GM12878 (cell line): ENCODE data around the gene SMARCC1. TPM values are rescaled to one million over a fixed set of nuclear protein-coding genes. Genes with fewer than 3 reads are reported as not detected.

ENCODE experiments used
- ATAC-seq: fragments of 200-7000 bp; cut with Tn5 transposase; 3 replicates; pipeline ENCODE4 v1.9.1; 2020; ENCODE audit warnings: mild to moderate bottlenecking, moderate library complexity
- BruUV-seq: library from RNA; stranded (reverse); fragments of 400-500 nt; replicated peaks from 2 replicates; lab custom pipeline; 2021; lab: Mats Ljungman, UMichigan
- CTCF ChIA-PET: fragments of 300-600 bp; sonication (Branson Sonifier 250); formaldehyde crosslinking; extraction: SDS; loops from one replicate; lab custom pipeline; 2021; ENCODE audit warnings: inconsistent platforms; lab: Yijun Ruan, JAX
- POLR2A ChIA-PET: fragments of 350-600 bp; formaldehyde crosslinking; extraction: SDS; loops from one replicate; lab custom pipeline; 2021; ENCODE audit warnings: inconsistent platforms; lab: Charles Lee
- RAD21 ChIA-PET: fragments of 300-600 bp; sonication (Branson Sonifier 250); formaldehyde crosslinking; loops from one replicate; lab custom pipeline; 2023; ENCODE audit warnings: antibody characterized with exemption; ENCODE audit not compliant: unreplicated experiment; lab: Charles Lee
- SMC1A ChIA-PET: fragments of 300-600 bp; sonication (Branson Sonifier 250); formaldehyde crosslinking; loops from one replicate; lab custom pipeline; 2023; ENCODE audit not compliant: unreplicated experiment, uncharacterized antibody; lab: Charles Lee
- DNase-seq: peaks from one replicate; pipeline ENCODE4 v3.0.0-alpha.2; 2011; ENCODE audit warnings: low read depth, low spot score
- FAIRE-seq: peaks from 3 replicates; lab custom pipeline; 2011; peaks lifted over from hg19 to GRCh38; lab: Jason Lieb, UNC
- H2AFZ ChIP-seq: 2 replicates; pipeline ENCODE4 v1.6.0; 2011; ENCODE audit warnings: low read depth, low read length, control low read depth; ENCODE audit not compliant: control insufficient read depth
- H3K27ac ChIP-seq: 2 replicates; pipeline ENCODE4 v1.5.1; 2011; ENCODE audit warnings: control low read depth; ENCODE audit not compliant: control insufficient read depth, insufficient read depth
- H3K27me3 ChIP-seq, 2 experiments: replicated peaks in 1 of 2; 2 replicates each; pipeline versions ENCODE4 v1.6.0 to v1.6.1; 2011; ENCODE audit warnings: low read length in 1 of 2; ENCODE audit not compliant: control insufficient read depth in 2 of 2, insufficient read depth in 2 of 2
- H3K36me3 ChIP-seq, 2 experiments: 2 replicates each; pipeline ENCODE4 v1.5.1; 2011; ENCODE audit warnings: low read length in 1 of 2; ENCODE audit not compliant: control insufficient read depth in 2 of 2, insufficient read depth in 2 of 2
- H3K4me1 ChIP-seq: 2 replicates; pipeline ENCODE4 v1.6.1; 2011; ENCODE audit warnings: mild to moderate bottlenecking, low read length, moderate library complexity, mixed read lengths; ENCODE audit not compliant: control insufficient read depth, insufficient read depth
- H3K4me2 ChIP-seq: 2 replicates; pipeline ENCODE4 v1.6.0; 2011; ENCODE audit warnings: control low read depth; ENCODE audit not compliant: control insufficient read depth, insufficient read depth
- H3K4me3 ChIP-seq: fragments of 200-600 bp; sonication (generic); 2 replicates; pipeline ENCODE4 v1.5.1; 2016
- H3K79me2 ChIP-seq: 2 replicates; pipeline ENCODE4 v1.6.0; 2011; ENCODE audit warnings: low read length; ENCODE audit not compliant: control insufficient read depth, insufficient read depth
- H3K9ac ChIP-seq: 2 replicates; pipeline ENCODE4 v1.8.0; 2011; ENCODE audit warnings: low read length, control low read depth, mixed read lengths; ENCODE audit not compliant: control insufficient read depth, insufficient read depth
- H3K9me3 ChIP-seq: replicated peaks from 3 replicates; pipeline ENCODE4 v1.5.1; 2011; ENCODE audit warnings: mild to moderate bottlenecking, low read length; ENCODE audit not compliant: control insufficient read depth, insufficient read depth
- H4K20me1 ChIP-seq: 2 replicates; pipeline ENCODE4 v1.6.0; 2011; ENCODE audit not compliant: control insufficient read depth, insufficient read depth
- BACH1 ChIP-seq: fragments of 450-650 bp; IDR thresholded peaks from 2 replicates; pipeline ENCODE4 v1.6.1; 2017; ENCODE audit warnings: mild to moderate bottlenecking, borderline replicate concordance
- CREM ChIP-seq: IDR thresholded peaks from 2 replicates; pipeline ENCODE4 v1.6.1; 2014; ENCODE audit warnings: antibody characterized with exemption, low read depth
- CTCF ChIP-seq, 3 experiments: IDR thresholded peaks in 2 of 3; conservative IDR thresholded peaks in 1 of 3; 2 replicates each; pipeline ENCODE4 v1.5.1; 2011; ENCODE audit warnings: low read depth in 3 of 3, low read length in 3 of 3, mild to moderate bottlenecking in 3 of 3, control low read depth in 2 of 3, moderate library complexity in 2 of 3, inconsistent platforms in 1 of 3, mixed read lengths in 1 of 3; ENCODE audit not compliant: control insufficient read depth in 2 of 3, insufficient read depth in 1 of 3; ENCODE audit errors: extremely low read depth in 1 of 3
- E2F4 ChIP-seq: IDR thresholded peaks from 2 replicates; pipeline ENCODE4 v1.6.1; 2012; ENCODE audit warnings: low read depth, low read length, improper control_type of control experiment
- EGR1 ChIP-seq, 2 experiments: IDR thresholded peaks; 1 replicate in 1 of 2; 2 replicates in 1 of 2; pipeline ENCODE4 v1.6.1; 2011 to 2012; ENCODE audit warnings: low read depth in 2 of 2, low read length in 2 of 2, borderline replicate concordance in 1 of 2, mild to moderate bottlenecking in 1 of 2, moderate library complexity in 1 of 2
- MEF2B ChIP-seq: fragments of 450-650 bp; IDR thresholded peaks from 2 replicates; pipeline ENCODE4 v1.6.1; 2018; ENCODE audit warnings: mild to moderate bottlenecking, moderate library complexity; ENCODE audit not compliant: partially characterized antibody, poor library complexity, severe bottlenecking
- MXI1 ChIP-seq: fragments of 150-350 bp; IDR thresholded peaks from 2 replicates; pipeline ENCODE4 v1.6.1; 2011; ENCODE audit warnings: low read depth, mild to moderate bottlenecking, inconsistent platforms, low read length, improper control_type of control experiment
- RBBP5 ChIP-seq: fragments of 200-600 bp; sonication (generic); conservative IDR thresholded peaks from 2 replicates; pipeline ENCODE4 v1.6.1; 2016
- SIX5 ChIP-seq: IDR thresholded peaks from 2 replicates; pipeline ENCODE4 v1.6.1; 2011; ENCODE audit warnings: mild to moderate bottlenecking, low read depth, low read length, moderate library complexity; ENCODE audit not compliant: severe bottlenecking
- SMAD1 ChIP-seq: fragments of 450-650 bp; IDR thresholded peaks from 2 replicates; pipeline ENCODE4 v1.6.1; 2018; ENCODE audit warnings: mild to moderate bottlenecking, low read depth; ENCODE audit not compliant: partially characterized antibody
- SRF ChIP-seq, 2 experiments: IDR thresholded peaks; 2 replicates each; pipeline ENCODE4 v1.6.1; 2011; ENCODE audit warnings: low read depth in 2 of 2, low read length in 2 of 2, mild to moderate bottlenecking in 1 of 2, moderate library complexity in 1 of 2
- SUZ12 ChIP-seq: fragments of 200-600 bp; sonication (generic); IDR thresholded peaks from one replicate; pipeline ENCODE4 v1.6.1; 2018; ENCODE audit warnings: antibody characterized with exemption, mild to moderate bottlenecking; ENCODE audit not compliant: unreplicated experiment
- ZSCAN29 ChIP-seq: fragments of 450-650 bp; IDR thresholded peaks from 2 replicates; pipeline ENCODE4 v1.6.1; 2017; ENCODE audit warnings: mild to moderate bottlenecking, moderate library complexity
- ZZZ3 ChIP-seq: IDR thresholded peaks from 2 replicates; pipeline ENCODE4 v1.6.1; 2011; ENCODE audit warnings: low read depth; ENCODE audit not compliant: control insufficient read depth, insufficient read length
- WGBS: methylation state at CpG from one replicate; pipeline ENCODE4 v1.1.6; 2016; ENCODE audit warnings: low lambda C conversion rate; ENCODE audit not compliant: insufficient replicate concordance, insufficient coverage; ENCODE audit errors: missing lambda C conversion rate; 5-methylcytosine and 5-hydroxymethylcytosine counted together
- in situ Hi-C: fragments of 300-500 bp; cut with MboI; formaldehyde crosslinking; loops from 9 replicates; pipeline ENCODE4 v1.14.3; 2018; ENCODE audit warnings: mixed read lengths
- intact Hi-C: fragments of 100-400 bp; cut with micrococcal nuclease; formaldehyde crosslinking; loops from one replicate; pipeline ENCODE4 v1.14.2; 2022; ENCODE audit not compliant: unreplicated experiment
- polyA plus RNA-seq, 11 experiments: library from polyadenylated mRNA; depleted of rRNA in 4 of 11; unstranded in 6 of 11; stranded (reverse) in 5 of 11; fragments of >200 nt; fragmentation: Nextera tagmentation in 4 of 11; fragmentation: Illumina TruSeq in 1 of 11; extraction: Ambion mirVana in 4 of 11; extraction: Trizol in 1 of 11; gene quantifications; 1 replicate in 1 of 11; 2 replicates in 10 of 11; pipeline versions ENCODE4 v1.2.1 to v1.2.3, GENCODE V29; 2011 to 2016; ENCODE audit warnings: inconsistent platforms in 2 of 11, missing spikeins in 2 of 11, low read depth in 1 of 11
- total RNA-seq, 4 experiments: library from RNA; depleted of rRNA in 3 of 4; stranded (reverse); fragments of >200 nt in 3 of 4; fragmentation: Illumina TruSeq in 1 of 4; extraction: Trizol in 1 of 4; gene quantifications; 2 replicates each; pipeline versions ENCODE4 v1.2.1 to v1.2.3, GENCODE V29; 2013 to 2021
- TF ChIP-seq, protein P1 (sequence below): fragments of 150-350 bp; IDR thresholded peaks from 2 replicates; pipeline ENCODE4 v1.6.1; 2014; ENCODE audit warnings: mild to moderate bottlenecking, low read depth, low read length
- TF ChIP-seq, protein P2 (sequence below): fragments of 450-650 bp; IDR thresholded peaks from 2 replicates; pipeline ENCODE4 v1.6.1; 2017; ENCODE audit warnings: borderline replicate concordance

SMARCC1 gene
- total and polyA plus RNA-seq, 10 of the 15 experiments (the other 5 are each of a cell fraction or from before 2014, with no cell fraction given), result 26.6 to 147 (median 57.1) TPM

DNA sequence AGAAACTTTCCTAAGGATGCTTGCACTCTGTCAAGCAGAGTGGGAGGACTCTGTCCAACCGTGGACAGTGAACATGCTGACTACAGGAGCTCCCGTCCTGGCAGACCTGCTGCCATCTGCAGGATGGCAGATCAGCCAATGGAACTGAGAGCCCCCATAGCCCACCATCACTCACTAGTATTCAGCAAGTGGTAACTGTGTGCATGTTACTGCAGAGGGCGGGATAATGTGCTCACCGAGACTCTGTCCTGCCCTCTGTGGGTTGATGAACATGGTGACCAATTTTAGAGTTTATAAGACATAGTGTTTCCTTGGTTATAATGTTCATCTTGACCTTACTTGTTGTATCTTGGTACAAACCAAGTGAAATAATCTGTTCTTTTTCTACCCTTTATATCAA lies 214.5 kb downstream of the SMARCC1 start:
- BruUV-seq, result no TSS peak
- H3K9ac ChIP-seq, result no peak overlapping the region
- RAD21 ChIA-PET, result no interaction called here
- TF ChIP-seq ZZZ3, result no peak
- TF ChIP-seq SMAD1, result no peak
- no peak for TF ChIP-seq CREM
- TF ChIP-seq CTCF (IDR thresholded peaks at IDR 0.05 in 2 of 3, conservative IDR thresholded peaks at IDR 0.05 in 1 of 3; ENCODE audit: control insufficient read depth in 2 of 3, extremely low read depth in 1 of 3, insufficient read depth in 1 of 3, low read depth in 3 of 3, low read length in 3 of 3), result no peak
- no peak for TF ChIP-seq RBBP5
- no peak for TF ChIP-seq EGR1 (IDR thresholded peaks at IDR 0.05; ENCODE audit: borderline replicate concordance in 1 of 2, low read depth in 2 of 2, low read length in 2 of 2)
- TF ChIP-seq, protein P1, sequence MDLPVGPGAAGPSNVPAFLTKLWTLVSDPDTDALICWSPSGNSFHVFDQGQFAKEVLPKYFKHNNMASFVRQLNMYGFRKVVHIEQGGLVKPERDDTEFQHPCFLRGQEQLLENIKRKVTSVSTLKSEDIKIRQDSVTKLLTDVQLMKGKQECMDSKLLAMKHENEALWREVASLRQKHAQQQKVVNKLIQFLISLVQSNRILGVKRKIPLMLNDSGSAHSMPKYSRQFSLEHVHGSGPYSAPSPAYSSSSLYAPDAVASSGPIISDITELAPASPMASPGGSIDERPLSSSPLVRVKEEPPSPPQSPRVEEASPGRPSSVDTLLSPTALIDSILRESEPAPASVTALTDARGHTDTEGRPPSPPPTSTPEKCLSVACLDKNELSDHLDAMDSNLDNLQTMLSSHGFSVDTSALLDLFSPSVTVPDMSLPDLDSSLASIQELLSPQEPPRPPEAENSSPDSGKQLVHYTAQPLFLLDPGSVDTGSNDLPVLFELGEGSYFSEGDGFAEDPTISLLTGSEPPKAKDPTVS, result no peak
- TF ChIP-seq SUZ12, result no peak
- no peak for TF ChIP-seq SRF (IDR thresholded peaks at IDR 0.05; ENCODE audit: low read depth in 2 of 2, low read length in 2 of 2)
- no peak for TF ChIP-seq MXI1
- no peak for TF ChIP-seq BACH1
- no peak for TF ChIP-seq MEF2B
- no peak for TF ChIP-seq ZSCAN29
- no peak for TF ChIP-seq E2F4
- TF ChIP-seq SIX5, result no peak
- TF ChIP-seq, protein P2, sequence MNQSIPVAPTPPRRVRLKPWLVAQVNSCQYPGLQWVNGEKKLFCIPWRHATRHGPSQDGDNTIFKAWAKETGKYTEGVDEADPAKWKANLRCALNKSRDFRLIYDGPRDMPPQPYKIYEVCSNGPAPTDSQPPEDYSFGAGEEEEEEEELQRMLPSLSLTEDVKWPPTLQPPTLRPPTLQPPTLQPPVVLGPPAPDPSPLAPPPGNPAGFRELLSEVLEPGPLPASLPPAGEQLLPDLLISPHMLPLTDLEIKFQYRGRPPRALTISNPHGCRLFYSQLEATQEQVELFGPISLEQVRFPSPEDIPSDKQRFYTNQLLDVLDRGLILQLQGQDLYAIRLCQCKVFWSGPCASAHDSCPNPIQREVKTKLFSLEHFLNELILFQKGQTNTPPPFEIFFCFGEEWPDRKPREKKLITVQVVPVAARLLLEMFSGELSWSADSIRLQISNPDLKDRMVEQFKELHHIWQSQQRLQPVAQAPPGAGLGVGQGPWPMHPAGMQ, result no peak
- TF ChIP-seq, all 136 proteins: peak for 0
- Histone ChIP-seq H2AFZ (no peak overlapping the region), H3K4me1 (no peaks in the 10 kb centered on the region), H3K27me3 (0 out of 4 replicates have a peak, but pooled peaks cover 0 to 3% of the 10 kb centered on the region in 2 experiments), H3K4me3 (no peak overlapping the region), H3K27ac (no peak overlapping the region), H3K9me3 (no peaks in the 10 kb centered on the region), H4K20me1 (no peaks in the 10 kb centered on the region), H3K36me3 (no peaks in the 10 kb centered on the region), H3K79me2 (no peaks in the 10 kb centered on the region), H3K4me2 (no peak overlapping the region)
- CTCF ChIA-PET, result no interaction called here
- FAIRE-seq (no peak), DNase-seq (no peak), ATAC-seq (no peak)
- 14% methylated on average over 4 of the region's 4 CpGs for WGBS
- POLR2A ChIA-PET, result no interaction called here
- in situ Hi-C loops (no loop called here), intact Hi-C loops (no loop called here)
- SMC1A ChIA-PET, result no interaction called here
